ENCODE data around the gene GAS7. TPM values are rescaled to one million over a fixed set of nuclear protein-coding genes. Genes with fewer than 3 reads are reported as not detected.
A peak's percentile ranks its signal among the peaks of the same experiment; 100 is the strongest.

GAS7 gene
- total RNA-seq, 3 donors from 2014 or later (not counting 1 experiment from before 2014, with no cell fraction given): 70.7 to 89.1 (median 84.8) TPM

DNA sequence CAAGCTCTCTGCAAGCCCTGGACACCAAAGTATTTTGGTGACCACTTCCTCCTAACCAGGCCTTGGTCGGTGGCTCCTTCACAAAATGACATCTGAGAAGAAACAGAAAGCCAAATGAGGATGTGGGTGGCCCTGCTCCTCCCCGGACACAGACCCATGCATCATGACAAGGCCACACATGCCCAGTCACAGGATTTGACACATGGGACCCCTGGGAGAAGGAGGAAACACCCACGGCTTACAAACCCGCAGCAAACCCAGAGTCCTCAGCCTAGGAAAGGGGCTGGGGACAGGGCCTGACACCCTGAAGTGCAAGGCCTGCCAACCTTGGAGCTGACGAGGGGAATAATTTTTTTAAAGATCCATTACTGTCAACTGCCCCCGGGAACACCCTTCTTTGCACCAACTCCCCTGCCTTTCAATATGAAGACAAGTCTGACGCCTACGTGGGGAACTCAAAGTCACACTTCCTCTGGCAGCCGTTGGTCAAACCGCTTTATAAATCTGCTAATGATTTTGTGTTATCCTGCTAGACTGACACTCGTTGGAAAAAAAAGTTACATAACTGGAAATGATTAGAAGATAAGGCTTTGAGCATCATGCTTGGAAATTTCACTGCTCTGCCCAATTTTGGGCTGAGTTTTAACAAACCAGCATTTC is 41.3 kb downstream of the GAS7 start:
- peak; percentile 59 to 65 for DNase-seq
- H3K4me1 Mint-ChIP-seq: peaks cover 32 to 46% of the 10 kb centered on the region in 2 donors
- ATAC-seq: peak; percentile 71 to 82 (median 81)
- peak overlapping the region; percentile 92 to 94 for H3K27ac Mint-ChIP-seq
- H3K27me3 Mint-ChIP-seq (ENCODE audit: low read depth in 2 of 2): no peaks in the 10 kb centered on the region
- H3K36me3 Mint-ChIP-seq: no peaks in the 10 kb centered on the region
- Histone ChIP-seq H3K27ac (ENCODE audit: low read length) (peak overlapping the region; percentile 82), H3K36me3 (ENCODE audit: control insufficient read depth, insufficient read depth, low read length) (no peaks in the 10 kb centered on the region), H3K4me1 (ENCODE audit: control insufficient read depth, insufficient read depth, low read length) (peaks cover 57% of the 10 kb centered on the region), H3K9me3 (ENCODE audit: control insufficient read depth, insufficient read depth, low read length) (no peaks in the 10 kb centered on the region), H3K4me3 (ENCODE audit: low read length) (no peak overlapping the region), H3K27me3 (ENCODE audit: control insufficient read depth, insufficient read depth, low read length) (no peaks in the 10 kb centered on the region)
- no peaks in the 10 kb centered on the region for H3K9me3 Mint-ChIP-seq
- TF ChIP-seq CTCF (IDR thresholded peaks at IDR 0.05): no peak
- intact Hi-C loops (cut with micrococcal nuclease): loop anchor here (1.0 to 2.0 kb wide), 3 partner anchors 11 to 42 kb away; partner anchors contain the start of gene GAS7
- WGBS (ENCODE audit: insufficient coverage): under 1% methylated on average over 11 of the region's 11 CpGs
- peak overlapping the region; percentile 71 for H3K4me3 Mint-ChIP-seq

DNA sequence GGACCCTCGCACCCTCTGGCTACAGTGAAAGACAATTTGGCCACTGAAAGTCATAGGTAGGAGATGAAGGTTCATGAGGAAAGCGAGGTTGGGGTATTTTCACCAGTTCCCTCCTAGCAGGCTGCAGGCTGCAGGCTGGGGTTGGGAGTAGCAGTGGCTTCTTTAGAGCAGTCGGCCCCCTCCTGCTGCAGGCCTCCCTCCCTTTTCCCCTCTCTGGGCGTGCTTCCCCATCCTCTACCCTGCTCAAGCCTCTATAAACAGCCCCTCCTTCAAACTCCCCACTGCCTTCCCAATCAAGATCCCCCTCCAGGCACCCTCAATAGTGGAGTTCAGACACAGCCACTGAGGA is 41.8 kb downstream of the GAS7 start:
- TF ChIP-seq CTCF (IDR thresholded peaks at IDR 0.05): no peak
- intact Hi-C loops (cut with micrococcal nuclease): loop anchor here (2.0 kb wide), 1 partner anchor 42 kb away; the partner anchor contains the start of gene GAS7
- 24% methylated on average over 3 of the region's 4 CpGs for WGBS (ENCODE audit: insufficient coverage)
- Histone ChIP-seq H3K4me3 (ENCODE audit: low read length) (no peak overlapping the region), H3K4me1 (ENCODE audit: control insufficient read depth, insufficient read depth, low read length) (peaks cover 58% of the 10 kb centered on the region), H3K27me3 (ENCODE audit: control insufficient read depth, insufficient read depth, low read length) (no peaks in the 10 kb centered on the region), H3K36me3 (ENCODE audit: control insufficient read depth, insufficient read depth, low read length) (no peaks in the 10 kb centered on the region), H3K9me3 (ENCODE audit: control insufficient read depth, insufficient read depth, low read length) (no peaks in the 10 kb centered on the region), H3K27ac (ENCODE audit: low read length) (peak overlapping the region; percentile 82)
- H3K4me3 Mint-ChIP-seq: peak overlapping the region; percentile 71
- no peaks in the 10 kb centered on the region for H3K9me3 Mint-ChIP-seq
- peak overlapping the region; percentile 92 to 94 for H3K27ac Mint-ChIP-seq
- DNase-seq (no peak), ATAC-seq (peak; percentile 22 to 29 (median 24))
- H3K27me3 Mint-ChIP-seq (ENCODE audit: low read depth in 2 of 2): no peaks in the 10 kb centered on the region
- no peaks in the 10 kb centered on the region for H3K36me3 Mint-ChIP-seq
- peaks cover 37 to 51% of the 10 kb centered on the region in 2 donors for H3K4me1 Mint-ChIP-seq

DNA sequence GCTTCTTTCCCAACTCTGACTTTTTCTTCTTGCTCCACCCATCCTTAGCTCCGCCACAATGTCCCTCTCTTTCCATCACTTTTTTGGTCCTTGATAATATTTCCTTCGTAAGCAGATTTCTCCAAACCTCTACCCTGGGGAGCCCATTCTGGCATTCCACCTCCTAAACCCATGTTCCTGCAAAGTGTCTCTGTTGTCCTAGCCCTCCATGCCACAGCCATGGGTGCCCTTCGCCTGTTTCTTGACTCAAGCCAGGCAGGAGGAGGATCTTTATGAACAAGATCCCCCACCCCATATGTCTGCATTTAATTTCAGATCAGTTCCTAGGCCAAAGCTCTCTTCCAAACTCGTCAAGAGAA is 42.4 kb downstream of the GAS7 start:
- no peak for TF ChIP-seq CTCF (IDR thresholded peaks at IDR 0.05)
- Histone ChIP-seq H3K36me3 (ENCODE audit: control insufficient read depth, insufficient read depth, low read length) (no peaks in the 10 kb centered on the region), H3K27me3 (ENCODE audit: control insufficient read depth, insufficient read depth, low read length) (no peaks in the 10 kb centered on the region), H3K9me3 (ENCODE audit: control insufficient read depth, insufficient read depth, low read length) (no peaks in the 10 kb centered on the region), H3K27ac (ENCODE audit: low read length) (peak overlapping the region; percentile 82), H3K4me1 (ENCODE audit: control insufficient read depth, insufficient read depth, low read length) (peaks cover 60% of the 10 kb centered on the region), H3K4me3 (ENCODE audit: low read length) (no peak overlapping the region)
- Mint-ChIP-seq H3K4me1 (peaks cover 40 to 50% of the 10 kb centered on the region in 2 donors), H3K27ac (peak overlapping the region; percentile 92 to 94), H3K4me3 (no peak overlapping the region), H3K36me3 (no peaks in the 10 kb centered on the region), H3K9me3 (no peaks in the 10 kb centered on the region), H3K27me3 (ENCODE audit: low read depth in 2 of 2) (no peaks in the 10 kb centered on the region)
- intact Hi-C loops (cut with micrococcal nuclease): loop anchor here (2.0 kb wide), 1 partner anchor 43 kb away; the partner anchor contains the start of gene GAS7
- WGBS (ENCODE audit: insufficient coverage): 86% methylated on average over 4 of the region's 4 CpGs
- no peak for ATAC-seq
- no peak for DNase-seq

Data from natural killer cell (primary cell).